ENCODE data around the gene CCR1.

The CCR1 gene

GRCh38 chr3:46154311-46154710 is 53.8 kb downstream of the CCR1 start:
- TF ChIP-seq CTCF (IDR thresholded peaks at IDR 0.05; ENCODE audit: control insufficient read depth, insufficient read depth, low read depth, low read length, missing control alignments) = no peak
- H3K4me3 ChIP-seq (ENCODE audit: control insufficient read depth, low read depth, low read length) = no peak overlapping the region
- DNase-seq (ENCODE audit: low read depth) = no peak

Data from AG09309 (cell line).